ENCODE data around the gene OSGIN1. TPM values are rescaled to one million over a fixed set of nuclear protein-coding genes. Genes with fewer than 3 reads are reported as not detected.

OSGIN1 gene
- total RNA-seq, 3 donors from 2014 or later = 0.63 to 1.9 (median 0.92) TPM

GRCh38 chr16:83967091-83967490 lies 14.1 kb downstream of the OSGIN1 start:
- H3K4me3 Mint-ChIP-seq = no peak overlapping the region
- H3K36me3 Mint-ChIP-seq (ENCODE audit: insufficient read depth) = no peaks in the 10 kb centered on the region
- no peak for DNase-seq

GRCh38 chr16:83967838-83968305 lies 14.8 kb downstream of the OSGIN1 start, which contains the start of gene NECAB2:
NECAB2 (plus strand) TSS chr16:83968244; CDS start chr16:83968649, 405 bp downstream.
- Mint-ChIP-seq H3K27me3 (ENCODE audit: low read depth) (peaks cover 24% of the 10 kb centered on the region), H3K4me3 (no peak within 1 kb of the TSS), H3K36me3 (ENCODE audit: insufficient read depth) (no peaks in the 10 kb centered on the region), H3K4me1 (ENCODE audit: low read depth) (peaks cover 2% of the 10 kb centered on the region), H3K9me3 (no peaks in the 10 kb centered on the region)
- peak; percentile 18 to 31 for ATAC-seq
- no peak for DNase-seq

More at GRCh38 chr16:83967091-83967490, 14.1 kb downstream of the OSGIN1 start:
- Mint-ChIP-seq H3K27me3 (ENCODE audit: low read depth) (peaks cover 24% of the 10 kb centered on the region), H3K4me1 (ENCODE audit: low read depth) (peaks cover 2% of the 10 kb centered on the region), H3K9me3 (no peaks in the 10 kb centered on the region)
- no peak for ATAC-seq

- no peak for DNase-seq
- Mint-ChIP-seq H3K4me3 (no peak overlapping the region), H3K36me3 (ENCODE audit: insufficient read depth) (no peaks in the 10 kb centered on the region), H3K9me3 (no peaks in the 10 kb centered on the region), H3K27me3 (ENCODE audit: low read depth) (peaks cover 26% of the 10 kb centered on the region), H3K4me1 (ENCODE audit: low read depth) (peaks cover 2% of the 10 kb centered on the region)
- peak; percentile 10 to 31 for ATAC-seq
These were observed 15.3 kb downstream of the OSGIN1 start for GRCh38 chr16:83968306-83968851.

GRCh38 chr16:83968891-83969649 lies 16.0 kb downstream of the OSGIN1 start:
- H3K4me3 Mint-ChIP-seq = no peak overlapping the region
- ATAC-seq (no peak), DNase-seq (no peak)
- H3K27me3 Mint-ChIP-seq (ENCODE audit: low read depth) = peaks cover 26% of the 10 kb centered on the region
- peaks cover 2% of the 10 kb centered on the region for H3K4me1 Mint-ChIP-seq (ENCODE audit: low read depth)
- no peaks in the 10 kb centered on the region for H3K9me3 Mint-ChIP-seq
- no peaks in the 10 kb centered on the region for H3K36me3 Mint-ChIP-seq (ENCODE audit: insufficient read depth)

GRCh38 chr16:83969771-83970429 lies 16.9 kb downstream of the OSGIN1 start:
- ATAC-seq = no peak
- Mint-ChIP-seq H3K4me1 (ENCODE audit: low read depth) (peaks cover 2% of the 10 kb centered on the region), H3K9me3 (no peaks in the 10 kb centered on the region), H3K27me3 (ENCODE audit: low read depth) (peaks cover 26% of the 10 kb centered on the region), H3K36me3 (ENCODE audit: insufficient read depth) (no peaks in the 10 kb centered on the region), H3K4me3 (no peak overlapping the region)
- no peak for DNase-seq

GRCh38 chr16:83970430-83970815 lies 17.4 kb downstream of the OSGIN1 start:
- H3K36me3 Mint-ChIP-seq (ENCODE audit: insufficient read depth) = no peaks in the 10 kb centered on the region
- no peak overlapping the region for H3K4me3 Mint-ChIP-seq
- peaks cover 26% of the 10 kb centered on the region for H3K27me3 Mint-ChIP-seq (ENCODE audit: low read depth)
- H3K4me1 Mint-ChIP-seq (ENCODE audit: low read depth) = peaks cover 2% of the 10 kb centered on the region
- ATAC-seq (no peak), DNase-seq (no peak)
- H3K9me3 Mint-ChIP-seq = no peaks in the 10 kb centered on the region

GRCh38 chr16:83971165-83972130 lies 18.4 kb downstream of the OSGIN1 start:
- H3K27me3 Mint-ChIP-seq (ENCODE audit: low read depth) = peaks cover 28% of the 10 kb centered on the region
- peaks cover 2% of the 10 kb centered on the region for H3K4me1 Mint-ChIP-seq (ENCODE audit: low read depth)
- H3K4me3 Mint-ChIP-seq = no peak overlapping the region
- DNase-seq (no peak), ATAC-seq (no peak)
- H3K9me3 Mint-ChIP-seq = no peaks in the 10 kb centered on the region
- H3K36me3 Mint-ChIP-seq (ENCODE audit: insufficient read depth) = no peaks in the 10 kb centered on the region

- Mint-ChIP-seq H3K4me3 (no peak overlapping the region), H3K9me3 (no peaks in the 10 kb centered on the region), H3K27me3 (ENCODE audit: low read depth) (peaks cover 25% of the 10 kb centered on the region)
These were observed 19.4 kb downstream of the OSGIN1 start for GRCh38 chr16:83972256-83973008.

GRCh38 chr16:83973077-83973476 lies 20.0 kb downstream of the OSGIN1 start:
- H3K27me3 Mint-ChIP-seq (ENCODE audit: low read depth) = peaks cover 22% of the 10 kb centered on the region
- H3K4me3 Mint-ChIP-seq = no peak overlapping the region
- no peak for DNase-seq
- ATAC-seq = no peak
- no peaks in the 10 kb centered on the region for H3K4me1 Mint-ChIP-seq (ENCODE audit: low read depth)
- H3K36me3 Mint-ChIP-seq (ENCODE audit: insufficient read depth) = no peaks in the 10 kb centered on the region
- H3K9me3 Mint-ChIP-seq = no peaks in the 10 kb centered on the region

More at GRCh38 chr16:83972256-83973008, 19.4 kb downstream of the OSGIN1 start:
- Mint-ChIP-seq H3K4me1 (ENCODE audit: low read depth) (peaks cover 2% of the 10 kb centered on the region), H3K36me3 (ENCODE audit: insufficient read depth) (no peaks in the 10 kb centered on the region)
- DNase-seq = no peak
- ATAC-seq = no peak

GRCh38 chr16:83973581-83974385 lies 20.7 kb downstream of the OSGIN1 start:
- no peak for ATAC-seq
- H3K9me3 Mint-ChIP-seq = peaks cover 4% of the 10 kb centered on the region
- H3K27me3 Mint-ChIP-seq (ENCODE audit: low read depth) = peaks cover 22% of the 10 kb centered on the region
- no peaks in the 10 kb centered on the region for H3K4me1 Mint-ChIP-seq (ENCODE audit: low read depth)
- H3K36me3 Mint-ChIP-seq (ENCODE audit: insufficient read depth) = no peaks in the 10 kb centered on the region
- H3K4me3 Mint-ChIP-seq = no peak overlapping the region
- no peak for DNase-seq

GRCh38 chr16:83974475-83974874 lies 21.4 kb downstream of the OSGIN1 start:
- Mint-ChIP-seq H3K4me3 (no peak overlapping the region), H3K36me3 (ENCODE audit: insufficient read depth) (no peaks in the 10 kb centered on the region), H3K9me3 (peaks cover 6% of the 10 kb centered on the region), H3K4me1 (ENCODE audit: low read depth) (no peaks in the 10 kb centered on the region), H3K27me3 (ENCODE audit: low read depth) (peaks cover 18% of the 10 kb centered on the region)
- no peak for ATAC-seq
- no peak for DNase-seq

- ATAC-seq (no peak), DNase-seq (no peak)
- peaks cover 6% of the 10 kb centered on the region for H3K9me3 Mint-ChIP-seq
- H3K27me3 Mint-ChIP-seq (ENCODE audit: low read depth) = peaks cover 7% of the 10 kb centered on the region
- no peak overlapping the region for H3K4me3 Mint-ChIP-seq
- no peaks in the 10 kb centered on the region for H3K4me1 Mint-ChIP-seq (ENCODE audit: low read depth)
- H3K36me3 Mint-ChIP-seq (ENCODE audit: insufficient read depth) = no peaks in the 10 kb centered on the region
These were observed 22.7 kb downstream of the OSGIN1 start for GRCh38 chr16:83975590-83976260.

Measured in activated T-cell treated with anti-CD3 and anti-CD28 coated beads, Interleukin-2, amount 50 U/mL, for 4 hours (primary cell).